MCF 10A (cell line): ENCODE data around the gene SLC5A6. TPM values are rescaled to one million over a fixed set of nuclear protein-coding genes. Genes with fewer than 3 reads are reported as not detected.

Experiments
- BruUV-seq: library from RNA; stranded (reverse); fragments of 400-500 nt; replicated peaks from 2 replicates; lab custom pipeline; 2021; lab: Mats Ljungman, UMichigan
- CTCF ChIA-PET: fragments of 300-600 bp; sonication (Branson Sonifier 250); formaldehyde crosslinking; extraction: SDS; loops from one replicate; lab custom pipeline; 2021; ENCODE audit warnings: antibody characterized with exemption, inconsistent platforms; lab: Yijun Ruan, JAX
- POLR2A ChIA-PET: fragments of 300-600, 350-650 bp; sonication (Branson Sonifier 250); formaldehyde crosslinking; extraction: SDS; loops from one replicate; lab custom pipeline; 2020; ENCODE audit warnings: antibody characterized with exemption, inconsistent platforms; lab: Yijun Ruan, JAX
- DNase-seq: peaks from one replicate; pipeline ENCODE4 v3.0.0-alpha.2; 2018; ENCODE audit not compliant: unreplicated experiment
- H3K27ac Mint-ChIP-seq: one replicate; pipeline ENCODE4 v1.8.0; 2022; ENCODE audit warnings: mild to moderate bottlenecking, low read depth, mixed read lengths; ENCODE audit not compliant: unreplicated experiment
- H3K27me3 Mint-ChIP-seq: one replicate; pipeline ENCODE4 v1.8.0; 2022; ENCODE audit warnings: mixed read lengths; ENCODE audit not compliant: insufficient read depth, unreplicated experiment
- H3K36me3 Mint-ChIP-seq: one replicate; pipeline ENCODE4 v1.8.0; 2022; ENCODE audit warnings: mild to moderate bottlenecking, moderate library complexity, mixed read lengths; ENCODE audit not compliant: insufficient read depth, unreplicated experiment
- H3K4me1 Mint-ChIP-seq: one replicate; pipeline ENCODE4 v1.8.0; 2022; ENCODE audit warnings: mixed read lengths; ENCODE audit not compliant: insufficient read depth, unreplicated experiment
- H3K4me3 Mint-ChIP-seq: one replicate; pipeline ENCODE4 v1.8.0; 2022; ENCODE audit warnings: mild to moderate bottlenecking, moderate library complexity, mixed read lengths; ENCODE audit not compliant: unreplicated experiment
- H3K9me3 Mint-ChIP-seq: one replicate; pipeline ENCODE4 v1.8.0; 2022; ENCODE audit warnings: mixed read lengths; ENCODE audit not compliant: unreplicated experiment
- intact Hi-C: fragments of 100-400 bp; cut with micrococcal nuclease; formaldehyde crosslinking; loops from 2 replicates; pipeline ENCODE4 v1.14.1; 2022
- total RNA-seq: library from RNA; stranded (reverse); gene quantifications from 2 replicates; pipeline ENCODE4 v1.2.3, GENCODE V29; 2022
- TF ChIP-seq, protein P1 (sequence below): fragments of 200-600 bp; IDR thresholded peaks from one replicate; pipeline ENCODE4 v1.8.0; 2022; ENCODE audit warnings: antibody characterized with exemption, mild to moderate bottlenecking; ENCODE audit not compliant: unreplicated experiment

The SLC5A6 gene
- total RNA-seq, 1 experiment from 2014 or later = 25.9 TPM

DNA sequence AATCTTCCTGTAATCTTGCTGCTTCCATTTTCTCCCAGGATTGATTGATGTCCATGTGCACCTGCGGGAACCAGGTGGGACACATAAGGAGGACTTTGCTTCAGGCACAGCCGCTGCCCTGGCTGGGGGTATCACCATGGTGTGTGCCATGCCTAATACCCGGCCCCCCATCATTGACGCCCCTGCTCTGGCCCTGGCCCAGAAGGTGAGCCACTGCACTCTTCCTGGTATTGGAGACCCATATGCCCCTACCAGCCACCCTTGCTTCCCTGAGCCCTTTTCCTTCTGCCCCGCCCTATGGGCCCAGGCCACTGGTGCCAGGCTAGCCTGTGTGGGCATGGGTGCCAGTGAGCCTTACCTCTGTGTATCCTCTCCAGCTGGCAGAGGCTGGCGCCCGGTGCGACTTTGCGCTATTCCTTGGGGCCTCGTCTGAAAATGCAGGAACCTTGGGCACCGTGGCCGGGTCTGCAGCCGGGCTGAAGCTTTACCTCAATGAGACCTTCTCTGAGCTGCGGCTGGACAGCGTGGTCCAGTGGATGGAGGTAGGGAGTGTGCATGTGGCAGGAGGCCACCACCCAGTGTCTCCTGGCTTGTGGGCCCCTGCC lies 25.4 kb upstream of the SLC5A6 start:
- Mint-ChIP-seq H3K9me3 (no peaks in the 10 kb centered on the region), H3K4me3 (no peak overlapping the region), H3K27ac (no peak overlapping the region), H3K36me3 (peaks cover 78% of the 10 kb centered on the region), H3K4me1 (no peaks in the 10 kb centered on the region), H3K27me3 (no peaks in the 10 kb centered on the region)
- POLR2A ChIA-PET = no interaction called here
- DNase-seq = no peak
- CTCF ChIA-PET = interaction anchor here (0.5 kb wide), 1 partner anchor 393 kb away, joined by 3 read pairs; no protein-coding TSS in a partner anchor
- TF ChIP-seq, protein P1, sequence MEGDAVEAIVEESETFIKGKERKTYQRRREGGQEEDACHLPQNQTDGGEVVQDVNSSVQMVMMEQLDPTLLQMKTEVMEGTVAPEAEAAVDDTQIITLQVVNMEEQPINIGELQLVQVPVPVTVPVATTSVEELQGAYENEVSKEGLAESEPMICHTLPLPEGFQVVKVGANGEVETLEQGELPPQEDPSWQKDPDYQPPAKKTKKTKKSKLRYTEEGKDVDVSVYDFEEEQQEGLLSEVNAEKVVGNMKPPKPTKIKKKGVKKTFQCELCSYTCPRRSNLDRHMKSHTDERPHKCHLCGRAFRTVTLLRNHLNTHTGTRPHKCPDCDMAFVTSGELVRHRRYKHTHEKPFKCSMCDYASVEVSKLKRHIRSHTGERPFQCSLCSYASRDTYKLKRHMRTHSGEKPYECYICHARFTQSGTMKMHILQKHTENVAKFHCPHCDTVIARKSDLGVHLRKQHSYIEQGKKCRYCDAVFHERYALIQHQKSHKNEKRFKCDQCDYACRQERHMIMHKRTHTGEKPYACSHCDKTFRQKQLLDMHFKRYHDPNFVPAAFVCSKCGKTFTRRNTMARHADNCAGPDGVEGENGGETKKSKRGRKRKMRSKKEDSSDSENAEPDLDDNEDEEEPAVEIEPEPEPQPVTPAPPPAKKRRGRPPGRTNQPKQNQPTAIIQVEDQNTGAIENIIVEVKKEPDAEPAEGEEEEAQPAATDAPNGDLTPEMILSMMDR = no peak
- BruUV-seq = no TSS peak
- intact Hi-C loops = no loop called here

DNA sequence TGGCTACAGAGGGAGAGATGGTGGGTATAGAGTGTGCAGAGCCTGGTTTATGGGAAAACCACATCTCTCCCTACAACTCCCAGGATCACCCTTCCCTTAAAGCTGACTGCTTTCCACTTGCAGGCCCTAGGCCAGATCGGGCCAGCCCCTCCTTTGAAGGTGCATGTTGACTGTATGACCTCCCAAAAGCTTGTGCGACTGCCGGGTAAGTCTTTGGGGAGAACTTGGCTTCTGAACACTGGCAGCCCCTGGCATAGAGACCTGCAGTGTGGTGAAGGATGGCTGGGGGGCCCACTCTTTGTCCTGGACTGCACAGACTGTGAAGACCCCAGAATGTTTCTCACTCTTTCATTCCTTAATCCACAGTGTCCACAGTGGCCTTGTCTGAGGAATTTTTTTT lies 24.6 kb upstream of the SLC5A6 start:
- BruUV-seq = no TSS peak
- ChIA-PET POLR2A (no interaction called here), CTCF (interaction anchor here (0.6 kb wide), 1 partner anchor 47 kb away, joined by 3 read pairs; no protein-coding TSS in a partner anchor)
- intact Hi-C loops = no loop called here
- H3K27ac Mint-ChIP-seq = no peak overlapping the region
- no peaks in the 10 kb centered on the region for H3K27me3 Mint-ChIP-seq
- no peak for DNase-seq
- peaks cover 79% of the 10 kb centered on the region for H3K36me3 Mint-ChIP-seq
- H3K9me3 Mint-ChIP-seq = no peaks in the 10 kb centered on the region
- H3K4me1 Mint-ChIP-seq = no peaks in the 10 kb centered on the region
- TF ChIP-seq, protein P1 = no peak
- no peak overlapping the region for H3K4me3 Mint-ChIP-seq

DNA sequence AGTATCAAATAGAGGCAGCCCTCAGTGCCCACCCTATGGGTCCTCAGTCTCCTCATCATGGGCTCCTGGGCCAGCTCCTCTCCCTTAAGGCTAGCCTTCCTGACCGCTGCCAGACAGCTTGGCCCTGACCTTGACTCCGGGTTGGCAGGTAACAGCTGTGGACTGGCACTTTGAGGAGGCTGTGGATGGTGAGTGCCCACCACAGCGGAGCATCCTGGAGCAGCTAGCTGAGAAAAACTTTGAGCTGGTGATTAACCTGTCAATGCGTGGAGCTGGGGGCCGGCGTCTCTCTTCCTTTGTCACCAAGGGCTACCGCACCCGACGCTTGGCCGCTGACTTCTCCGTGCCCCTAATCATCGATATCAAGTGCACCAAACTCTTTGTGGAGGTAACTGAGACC lies 24.1 kb upstream of the SLC5A6 start:
- ChIA-PET POLR2A (no interaction called here), CTCF (interaction anchor here (2.3 kb wide), 1 partner anchor 44 kb away, joined by 10 read pairs; no protein-coding TSS in a partner anchor)
- H3K9me3 Mint-ChIP-seq = no peaks in the 10 kb centered on the region
- BruUV-seq = no TSS peak
- TF ChIP-seq, protein P1 = no peak
- H3K4me1 Mint-ChIP-seq = no peaks in the 10 kb centered on the region
- H3K27ac Mint-ChIP-seq = no peak overlapping the region
- H3K4me3 Mint-ChIP-seq = no peak overlapping the region
- H3K36me3 Mint-ChIP-seq = peaks cover 83% of the 10 kb centered on the region
- no peaks in the 10 kb centered on the region for H3K27me3 Mint-ChIP-seq
- DNase-seq = no peak
- intact Hi-C loops = no loop called here

DNA sequence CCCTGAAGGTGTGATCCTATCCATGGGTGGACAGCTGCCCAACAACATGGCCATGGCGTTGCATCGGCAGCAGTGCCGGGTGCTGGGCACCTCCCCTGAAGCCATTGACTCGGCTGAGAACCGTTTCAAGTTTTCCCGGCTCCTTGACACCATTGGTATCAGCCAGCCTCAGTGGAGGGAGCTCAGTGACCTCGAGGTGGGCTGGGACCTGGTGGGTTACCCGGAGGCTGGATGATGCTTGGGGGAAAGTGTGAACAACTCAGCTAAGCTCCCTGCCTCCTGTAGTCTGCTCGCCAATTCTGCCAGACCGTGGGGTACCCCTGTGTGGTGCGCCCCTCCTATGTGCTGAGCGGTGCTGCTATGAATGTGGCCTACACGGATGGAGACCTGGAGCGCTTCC lies 21.3 kb upstream of the SLC5A6 start:
- TF ChIP-seq, protein P1 = no peak
- Mint-ChIP-seq H3K4me1 (no peaks in the 10 kb centered on the region), H3K4me3 (no peak overlapping the region), H3K27me3 (no peaks in the 10 kb centered on the region), H3K9me3 (no peaks in the 10 kb centered on the region), H3K36me3 (peaks cover 90% of the 10 kb centered on the region), H3K27ac (no peak overlapping the region)
- CTCF ChIA-PET = interaction anchor here (0.6 kb wide), 1 partner anchor 64 kb away, joined by 3 read pairs; no protein-coding TSS in a partner anchor
- BruUV-seq = no TSS peak
- intact Hi-C loops = no loop called here
- POLR2A ChIA-PET = interaction anchor here (0.9 kb wide), 1 partner anchor 13 kb away, joined by 3 read pairs; no protein-coding TSS in a partner anchor
- no peak for DNase-seq
